PC-9 (cell line): Measurements from ENCODE around the gene RTKN.

ENCODE experiments used
- CTCF ChIP-seq: fragments of 200-600 bp; sonication (generic); conservative IDR thresholded peaks from 2 replicates; pipeline ENCODE4 v1.6.1; 2017; ENCODE audit warnings: mixed run types, antibody characterized with exemption, mild to moderate bottlenecking, moderate library complexity
- EZH2 ChIP-seq: fragments of 200-600 bp; sonication (generic); IDR thresholded peaks from 2 replicates; pipeline ENCODE4 v1.8.0; 2017; ENCODE audit warnings: antibody characterized with exemption, low read depth

- TF ChIP-seq CTCF: no peak
- TF ChIP-seq EZH2: no peak
Measured at GRCh38 chr2:74439803-74440377, 1.8 kb downstream of the RTKN start.
